Activated T-cell treated with anti-CD3 and anti-CD28 coated beads, Interleukin-2, amount 50 U/mL, for 72 hours (primary cell): Measurements from ENCODE around the gene RECQL. TPM values are rescaled to one million over a fixed set of nuclear protein-coding genes. Genes with fewer than 3 reads are reported as not detected.
A peak's percentile ranks its signal among the peaks of the same experiment; 100 is the strongest.

ENCODE experiments used
- ATAC-seq, 2 donors: fragments of 150-1000 bp; cut with Tn5 transposase; replicated peaks in 1 of 2; 2 replicates each; pipeline ENCODE4 v1.10.0; 2021; ENCODE audit warnings: moderate library complexity in 2 of 2, mild to moderate bottlenecking in 1 of 2
- DNase-seq, 2 donors: peaks; one replicate each; pipeline ENCODE4 v3.0.0; 2021 to 2022; ENCODE audit warnings: mixed read lengths in 1 of 2
- H3K27ac Mint-ChIP-seq: one replicate; pipeline ENCODE4 v1.8.0; 2022; ENCODE audit warnings: mild to moderate bottlenecking, moderate library complexity, mixed read lengths
- H3K27me3 Mint-ChIP-seq: one replicate; pipeline ENCODE4 v1.8.0; 2022; ENCODE audit warnings: low read depth, mixed read lengths
- H3K36me3 Mint-ChIP-seq, 2 donors: one replicate each; pipeline ENCODE4 v1.8.0; 2022; ENCODE audit warnings: mixed read lengths in 2 of 2, mild to moderate bottlenecking in 1 of 2; ENCODE audit not compliant: insufficient read depth in 2 of 2
- H3K4me1 Mint-ChIP-seq: one replicate; pipeline ENCODE4 v1.8.0; 2022; ENCODE audit warnings: low read depth, mixed read lengths
- H3K4me3 Mint-ChIP-seq, 2 donors: one replicate each; pipeline ENCODE4 v1.8.0; 2022; ENCODE audit warnings: mild to moderate bottlenecking in 2 of 2, mixed read lengths in 2 of 2, moderate library complexity in 2 of 2
- H3K9me3 Mint-ChIP-seq, 2 donors: one replicate each; pipeline ENCODE4 v1.8.0; 2022; ENCODE audit warnings: mixed read lengths in 2 of 2
- total RNA-seq, 2 donors: library from RNA; stranded (reverse); gene quantifications; one replicate each; pipeline ENCODE4 v1.2.3, GENCODE V29; 2022

Gene RECQL
- total RNA-seq, 2 donors from 2014 or later: 92.7 to 93.4 TPM

- DNase-seq (no peak), ATAC-seq (no peak)
- peak overlapping the region; percentile 82 to 88 for H3K4me3 Mint-ChIP-seq
- no peak overlapping the region for H3K27ac Mint-ChIP-seq
- peaks cover 4 to 9% of the 10 kb centered on the region in 2 donors for H3K9me3 Mint-ChIP-seq
- H3K36me3 Mint-ChIP-seq: peaks cover 7 to 11% of the 10 kb centered on the region in 2 donors
- peaks cover 42% of the 10 kb centered on the region for H3K27me3 Mint-ChIP-seq
- peaks cover 12% of the 10 kb centered on the region for H3K4me1 Mint-ChIP-seq
Observed at GRCh38 chr12:21526721-21527345, 25.4 kb upstream of the RECQL start.

- Mint-ChIP-seq H3K4me1 (peaks cover 12% of the 10 kb centered on the region), H3K9me3 (peaks cover 4 to 9% of the 10 kb centered on the region in 2 donors), H3K4me3 (peak within 1 kb of the TSS; percentile 82 to 88), H3K27ac (no peak within 1 kb of the TSS), H3K27me3 (peaks cover 42% of the 10 kb centered on the region), H3K36me3 (peaks cover 7 to 11% of the 10 kb centered on the region in 2 donors)
- no peak for DNase-seq
- no peak for ATAC-seq
Observed at GRCh38 chr12:21526053-21526452, 24.6 kb upstream of the RECQL start, which contains the start of gene SPX. Gene SPX (plus strand): TSS chr12:21526296. CDS start chr12:21526473, 177 bp downstream.

- ATAC-seq (no peak), DNase-seq (no peak)
- H3K9me3 Mint-ChIP-seq: peaks cover 4 to 9% of the 10 kb centered on the region in 2 donors
- H3K4me3 Mint-ChIP-seq: no peak overlapping the region
- peaks cover 6% of the 10 kb centered on the region for H3K4me1 Mint-ChIP-seq
- peaks cover 7 to 11% of the 10 kb centered on the region in 2 donors for H3K36me3 Mint-ChIP-seq
- no peak overlapping the region for H3K27ac Mint-ChIP-seq
- peaks cover 16% of the 10 kb centered on the region for H3K27me3 Mint-ChIP-seq
Observed at GRCh38 chr12:21523148-21523547, 21.7 kb upstream of the RECQL start.

GRCh38 chr12:21521541-21521940 lies 20.1 kb upstream of the RECQL start:
- ATAC-seq (no peak), DNase-seq (no peak)
- H3K27me3 Mint-ChIP-seq: peaks cover 8% of the 10 kb centered on the region
- H3K36me3 Mint-ChIP-seq: peaks cover 7 to 14% of the 10 kb centered on the region in 2 donors
- no peak overlapping the region for H3K27ac Mint-ChIP-seq
- H3K4me1 Mint-ChIP-seq: no peaks in the 10 kb centered on the region
- no peak overlapping the region for H3K4me3 Mint-ChIP-seq
- peaks cover 4 to 9% of the 10 kb centered on the region in 2 donors for H3K9me3 Mint-ChIP-seq

GRCh38 chr12:21518451-21518850 lies 17.0 kb upstream of the RECQL start:
- ATAC-seq: no peak
- H3K4me3 Mint-ChIP-seq: no peak overlapping the region
- no peak for DNase-seq
- no peaks in the 10 kb centered on the region for H3K27me3 Mint-ChIP-seq
- peaks cover 0 to 9% of the 10 kb centered on the region in 2 donors for H3K36me3 Mint-ChIP-seq
- no peak overlapping the region for H3K27ac Mint-ChIP-seq
- no peaks in the 10 kb centered on the region for H3K9me3 Mint-ChIP-seq
- no peaks in the 10 kb centered on the region for H3K4me1 Mint-ChIP-seq

GRCh38 chr12:21516281-21516680 lies 14.8 kb upstream of the RECQL start:
- Mint-ChIP-seq H3K27ac (no peak overlapping the region), H3K36me3 (peaks cover 0 to 12% of the 10 kb centered on the region in 2 donors), H3K27me3 (no peaks in the 10 kb centered on the region), H3K9me3 (no peaks in the 10 kb centered on the region), H3K4me1 (no peaks in the 10 kb centered on the region), H3K4me3 (no peak overlapping the region)
- DNase-seq (no peak), ATAC-seq (no peak)

- Mint-ChIP-seq H3K4me1 (peaks cover 45% of the 10 kb centered on the region), H3K4me3 (peak overlapping the region; percentile 77 to 86), H3K27me3 (no peaks in the 10 kb centered on the region), H3K9me3 (no peaks in the 10 kb centered on the region), H3K27ac (peak overlapping the region; percentile 96), H3K36me3 (peaks cover 11 to 26% of the 10 kb centered on the region in 2 donors)
- DNase-seq: peak in 1 of 2 donors; percentile 19
- ATAC-seq: peak; percentile 87 to 96
Observed at GRCh38 chr12:21509768-21510167, 8.3 kb upstream of the RECQL start.

GRCh38 chr12:21507849-21508248 lies 6.4 kb upstream of the RECQL start:
- Mint-ChIP-seq H3K27ac (peak overlapping the region; percentile 90), H3K4me3 (no peak overlapping the region), H3K4me1 (peaks cover 64% of the 10 kb centered on the region), H3K27me3 (no peaks in the 10 kb centered on the region), H3K9me3 (no peaks in the 10 kb centered on the region), H3K36me3 (peaks cover 11 to 24% of the 10 kb centered on the region in 2 donors)
- no peak for DNase-seq
- no peak for ATAC-seq

- ATAC-seq: no peak
- H3K36me3 Mint-ChIP-seq: peaks cover 11 to 23% of the 10 kb centered on the region in 2 donors
- H3K27ac Mint-ChIP-seq: no peak overlapping the region
- H3K27me3 Mint-ChIP-seq: no peaks in the 10 kb centered on the region
- H3K9me3 Mint-ChIP-seq: no peaks in the 10 kb centered on the region
- no peak overlapping the region for H3K4me3 Mint-ChIP-seq
- peaks cover 69% of the 10 kb centered on the region for H3K4me1 Mint-ChIP-seq
- no peak for DNase-seq
Observed at GRCh38 chr12:21505888-21506287, 4.5 kb upstream of the RECQL start.

GRCh38 chr12:21502872-21503271 lies 1.4 kb upstream of the RECQL start:
- no peak for DNase-seq
- no peak overlapping the region for H3K4me3 Mint-ChIP-seq
- H3K27ac Mint-ChIP-seq: peak overlapping the region; percentile 98
- H3K36me3 Mint-ChIP-seq: peaks cover 7 to 20% of the 10 kb centered on the region in 2 donors
- peaks cover 41% of the 10 kb centered on the region for H3K4me1 Mint-ChIP-seq
- no peaks in the 10 kb centered on the region for H3K9me3 Mint-ChIP-seq
- no peaks in the 10 kb centered on the region for H3K27me3 Mint-ChIP-seq
- no peak for ATAC-seq

- Mint-ChIP-seq H3K4me1 (peaks cover 39% of the 10 kb centered on the region), H3K27me3 (no peaks in the 10 kb centered on the region), H3K27ac (peak overlapping the region; percentile 98), H3K36me3 (peaks cover 10 to 21% of the 10 kb centered on the region in 2 donors), H3K9me3 (no peaks in the 10 kb centered on the region), H3K4me3 (no peak overlapping the region)
- DNase-seq (peak; percentile 38 to 44), ATAC-seq (no peak)
Observed at GRCh38 chr12:21502164-21502496, 695 bp upstream of the RECQL start.

- no peak for DNase-seq
- H3K9me3 Mint-ChIP-seq: no peaks in the 10 kb centered on the region
- no peak overlapping the region for H3K27ac Mint-ChIP-seq
- H3K4me3 Mint-ChIP-seq: no peak overlapping the region
- H3K27me3 Mint-ChIP-seq: no peaks in the 10 kb centered on the region
- H3K36me3 Mint-ChIP-seq: peaks cover 10 to 26% of the 10 kb centered on the region in 2 donors
- no peak for ATAC-seq
- H3K4me1 Mint-ChIP-seq: peaks cover 34% of the 10 kb centered on the region
Observed at GRCh38 chr12:21500786-21501257, 613 bp downstream of the RECQL start.

GRCh38 chr12:21499765-21500164 lies 1.7 kb downstream of the RECQL start:
- Mint-ChIP-seq H3K27me3 (no peaks in the 10 kb centered on the region), H3K4me3 (no peak overlapping the region), H3K36me3 (peaks cover 13 to 36% of the 10 kb centered on the region in 2 donors), H3K4me1 (peaks cover 26% of the 10 kb centered on the region), H3K9me3 (no peaks in the 10 kb centered on the region), H3K27ac (peak overlapping the region; percentile 55)
- no peak for DNase-seq
- no peak for ATAC-seq

GRCh38 chr12:21485998-21486397 lies 15.4 kb downstream of the RECQL start:
- no peaks in the 10 kb centered on the region for H3K27me3 Mint-ChIP-seq

More at GRCh38 chr12:21485998-21486397, 15.4 kb downstream of the RECQL start:
- H3K36me3 Mint-ChIP-seq: peaks cover 17 to 29% of the 10 kb centered on the region in 2 donors
- DNase-seq (no peak), ATAC-seq (no peak)
- no peak overlapping the region for H3K4me3 Mint-ChIP-seq
- H3K4me1 Mint-ChIP-seq: no peaks in the 10 kb centered on the region
- no peaks in the 10 kb centered on the region for H3K9me3 Mint-ChIP-seq
- H3K27ac Mint-ChIP-seq: no peak overlapping the region
